Vein endothelial cell (primary cell): ENCODE data around the gene FAM184B. TPM values are rescaled to one million over a fixed set of nuclear protein-coding genes. Genes with fewer than 3 reads are reported as not detected.

Experiments used
- total RNA-seq: library from RNA; depleted of rRNA; stranded (reverse); fragments of >200 nt; gene quantifications from 2 replicates; pipeline ENCODE4 v1.2.3, GENCODE V29; 2012

Gene FAM184B
- not detected in 2 replicates for total RNA-seq

GRCh38 chr4:17781300-17782287 lies at the start of gene FAM184B:
Gene FAM184B, minus strand, starts transcription at chr4:17781621. Its CDS starts 322 bp downstream, at chr4:17781299.

GRCh38 chr4:17810260-17811077 lies 29.0 kb upstream of the FAM184B start, which contains the start of the genes DCAF16 and NCAPG:
Gene DCAF16, minus strand, starts transcription at chr4:17810757. Its CDS starts 6,616 bp downstream, at chr4:17804141.
Gene NCAPG, plus strand, starts transcription at chr4:17810979. Its CDS starts 99 bp downstream, at chr4:17811078.

GRCh38 chr4:17614416-17615299 lies 166.8 kb downstream of the FAM184B start, which contains the start of gene MED28:
Gene MED28, plus strand, starts transcription at chr4:17614641. Its CDS starts 14 bp downstream, at chr4:17614655.

Other genes starting within 250 kb of the FAM184B start
- gene LAP3, start 204.4 kb downstream of the FAM184B start, total RNA-seq, result 169 and 178 TPM in 2 replicates
- 11.9 and 13.1 TPM in 2 replicates for gene MED28, start 167.0 kb downstream of the FAM184B start, total RNA-seq
- gene DCAF16, start 29.1 kb upstream of the FAM184B start, total RNA-seq, result 28.6 and 38.2 TPM in 2 replicates
- gene NCAPG, start 29.4 kb upstream of the FAM184B start, total RNA-seq, result 17.6 and 39.1 TPM in 2 replicates
- 18.0 and 21.9 TPM in 2 replicates for gene LCORL, start 240.1 kb upstream of the FAM184B start, total RNA-seq